HepG2 (cell line): Measurements from ENCODE around the gene ZNF511. TPM values are rescaled to one million over a fixed set of nuclear protein-coding genes. Genes with fewer than 3 reads are reported as not detected.
A peak's percentile ranks its signal among the peaks of the same experiment; 100 is the strongest.

ENCODE experiments used
- ARHGAP35 ChIP-seq: sonication (generic); formaldehyde crosslinking; IDR thresholded peaks from 2 replicates; pipeline ENCODE4 v1.9.0; 2022; ENCODE audit warnings: mild to moderate bottlenecking, inconsistent platforms, moderate library complexity, missing genetic modification reagents, borderline replicate concordance
- FLYWCH1 ChIP-seq: sonication (generic); formaldehyde crosslinking; IDR thresholded peaks from 2 replicates; pipeline ENCODE4 v1.8.1; 2023; ENCODE audit warnings: mild to moderate bottlenecking, missing genetic modification reagents
- GZF1 ChIP-seq: sonication (generic); formaldehyde crosslinking; IDR thresholded peaks from 2 replicates; pipeline ENCODE4 v1.5.1; 2020; ENCODE audit warnings: mild to moderate bottlenecking, missing genetic modification reagents
- HNRNPK ChIP-seq: fragments of 200-400 bp; formaldehyde crosslinking; IDR thresholded peaks from 2 replicates; pipeline ENCODE4 v1.6.1; 2018; ENCODE audit warnings: low read length, low read depth, moderate library complexity, mild to moderate bottlenecking; ENCODE audit not compliant: poor library complexity, severe bottlenecking
- PLRG1 ChIP-seq: fragments of 450-650 bp; conservative IDR thresholded peaks from 2 replicates; pipeline ENCODE4 v1.6.1; 2016
- THAP11 ChIP-seq: IDR thresholded peaks from 2 replicates; pipeline ENCODE4 v1.6.1; 2016; ENCODE audit warnings: missing biosample characterization, missing genetic modification reagents
- ZFAT ChIP-seq: sonication (generic); formaldehyde crosslinking; conservative IDR thresholded peaks from 2 replicates; pipeline ENCODE4 v1.8.1; 2023; ENCODE audit warnings: missing genetic modification reagents, inconsistent platforms
- ZNF264 ChIP-seq: sonication (generic); formaldehyde crosslinking; IDR thresholded peaks from 2 replicates; pipeline ENCODE4 v1.4.0; 2020; ENCODE audit warnings: missing genetic modification reagents
- polyA plus RNA-seq, 8 experiments: library from polyadenylated mRNA; depleted of rRNA in 3 of 8; stranded (reverse) in 7 of 8; unstranded in 1 of 8; fragments of >200 nt; fragmentation: Illumina TruSeq in 4 of 8; extraction: Trizol in 4 of 8; gene quantifications; 2 replicates each; pipeline versions ENCODE4 v1.2.1 to v1.2.3, GENCODE V29; 2011 to 2016; ENCODE audit warnings: low read depth in 4 of 8, missing spikeins in 1 of 8, mixed read lengths in 1 of 8; ENCODE audit not compliant: insufficient read depth in 1 of 8
- total RNA-seq, 5 experiments: library from RNA; depleted of rRNA; stranded (reverse); fragments of >200 nt; fragmentation: Illumina TruSeq; extraction: Trizol; gene quantifications; 2 replicates each; pipeline ENCODE4 v1.2.3, GENCODE V29; 2016; ENCODE audit warnings: low read depth in 1 of 5
- TF ChIP-seq, protein P1 (sequence below): sonication (generic); formaldehyde crosslinking; IDR thresholded peaks from 2 replicates; pipeline ENCODE4; 2020; ENCODE audit warnings: missing genetic modification reagents, mild to moderate bottlenecking, borderline replicate concordance
- TF ChIP-seq, protein P2 (sequence below): sonication (generic); formaldehyde crosslinking; IDR thresholded peaks from 2 replicates; pipeline ENCODE4 v1.8.1; 2023; ENCODE audit warnings: mild to moderate bottlenecking, missing genetic modification reagents
- TF ChIP-seq, protein P3 (sequence below): sonication (generic); formaldehyde crosslinking; IDR thresholded peaks from 2 replicates; pipeline ENCODE4 v1.8.1; 2023; ENCODE audit warnings: mild to moderate bottlenecking, missing genetic modification reagents
- TF ChIP-seq, protein P4 (sequence below): sonication (generic); formaldehyde crosslinking; IDR thresholded peaks from 2 replicates; pipeline ENCODE4 v1.4.0; 2020; ENCODE audit warnings: mild to moderate bottlenecking, missing genetic modification reagents, borderline replicate concordance
- TF ChIP-seq, protein P5 (sequence below): sonication (generic); formaldehyde crosslinking; IDR thresholded peaks from 2 replicates; pipeline ENCODE4 v1.8.0; 2022; ENCODE audit warnings: missing genetic modification reagents, mild to moderate bottlenecking, moderate library complexity, borderline replicate concordance

Gene ZNF511
- total and polyA plus RNA-seq, 2 of the 13 experiments (the other 11 are each of a cell fraction or from before 2014, with no cell fraction given): 35.6 to 66.4 TPM

DNA sequence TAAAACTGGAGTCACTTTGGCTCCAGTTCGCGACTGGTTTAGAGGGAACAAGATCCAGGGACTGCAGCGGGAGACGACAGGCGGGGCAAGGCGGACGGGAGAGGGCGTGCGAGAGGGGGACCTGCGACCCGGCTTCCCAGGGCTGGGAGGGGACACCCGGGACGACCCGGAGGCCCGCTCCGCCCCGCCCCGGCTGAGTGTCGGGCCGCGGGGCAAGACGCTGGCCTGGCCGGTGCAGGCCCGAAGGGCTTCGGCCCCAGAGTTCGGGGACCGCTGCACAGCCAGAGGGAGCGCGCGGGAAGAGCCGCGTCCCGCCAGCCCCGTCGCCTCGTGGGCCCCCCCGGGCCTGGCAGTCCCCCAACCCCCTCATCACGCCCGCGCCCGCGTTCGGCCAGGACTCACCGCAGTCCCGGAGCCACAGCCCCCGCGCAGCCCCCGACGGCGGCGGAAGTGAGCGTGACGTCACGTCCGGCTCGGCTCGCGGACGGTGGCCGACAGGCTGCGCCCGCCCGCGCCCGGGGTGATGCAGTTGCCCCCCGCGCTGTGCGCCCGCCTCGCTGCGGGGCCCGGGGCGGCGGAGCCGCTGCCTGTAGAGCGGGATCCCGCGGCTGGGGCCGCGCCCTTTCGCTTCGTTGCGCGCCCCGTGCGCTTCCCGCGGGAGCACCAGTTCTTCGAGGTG, at the start of gene ZNF511, which contains the start of gene TUBGCP2 (continued):
- TF ChIP-seq, protein P1, sequence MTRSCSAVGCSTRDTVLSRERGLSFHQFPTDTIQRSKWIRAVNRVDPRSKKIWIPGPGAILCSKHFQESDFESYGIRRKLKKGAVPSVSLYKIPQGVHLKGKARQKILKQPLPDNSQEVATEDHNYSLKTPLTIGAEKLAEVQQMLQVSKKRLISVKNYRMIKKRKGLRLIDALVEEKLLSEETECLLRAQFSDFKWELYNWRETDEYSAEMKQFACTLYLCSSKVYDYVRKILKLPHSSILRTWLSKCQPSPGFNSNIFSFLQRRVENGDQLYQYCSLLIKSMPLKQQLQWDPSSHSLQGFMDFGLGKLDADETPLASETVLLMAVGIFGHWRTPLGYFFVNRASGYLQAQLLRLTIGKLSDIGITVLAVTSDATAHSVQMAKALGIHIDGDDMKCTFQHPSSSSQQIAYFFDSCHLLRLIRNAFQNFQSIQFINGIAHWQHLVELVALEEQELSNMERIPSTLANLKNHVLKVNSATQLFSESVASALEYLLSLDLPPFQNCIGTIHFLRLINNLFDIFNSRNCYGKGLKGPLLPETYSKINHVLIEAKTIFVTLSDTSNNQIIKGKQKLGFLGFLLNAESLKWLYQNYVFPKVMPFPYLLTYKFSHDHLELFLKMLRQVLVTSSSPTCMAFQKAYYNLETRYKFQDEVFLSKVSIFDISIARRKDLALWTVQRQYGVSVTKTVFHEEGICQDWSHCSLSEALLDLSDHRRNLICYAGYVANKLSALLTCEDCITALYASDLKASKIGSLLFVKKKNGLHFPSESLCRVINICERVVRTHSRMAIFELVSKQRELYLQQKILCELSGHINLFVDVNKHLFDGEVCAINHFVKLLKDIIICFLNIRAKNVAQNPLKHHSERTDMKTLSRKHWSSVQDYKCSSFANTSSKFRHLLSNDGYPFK (CRISPR knock-in tag): no peak
- TF ChIP-seq PLRG1: no peak
- no peak for TF ChIP-seq GZF1 (CRISPR knock-in tag)
- TF ChIP-seq THAP11 (CRISPR knock-in tag): peak; percentile 86
- no peak for TF ChIP-seq ZFAT (CRISPR knock-in tag)
- TF ChIP-seq, protein P2, sequence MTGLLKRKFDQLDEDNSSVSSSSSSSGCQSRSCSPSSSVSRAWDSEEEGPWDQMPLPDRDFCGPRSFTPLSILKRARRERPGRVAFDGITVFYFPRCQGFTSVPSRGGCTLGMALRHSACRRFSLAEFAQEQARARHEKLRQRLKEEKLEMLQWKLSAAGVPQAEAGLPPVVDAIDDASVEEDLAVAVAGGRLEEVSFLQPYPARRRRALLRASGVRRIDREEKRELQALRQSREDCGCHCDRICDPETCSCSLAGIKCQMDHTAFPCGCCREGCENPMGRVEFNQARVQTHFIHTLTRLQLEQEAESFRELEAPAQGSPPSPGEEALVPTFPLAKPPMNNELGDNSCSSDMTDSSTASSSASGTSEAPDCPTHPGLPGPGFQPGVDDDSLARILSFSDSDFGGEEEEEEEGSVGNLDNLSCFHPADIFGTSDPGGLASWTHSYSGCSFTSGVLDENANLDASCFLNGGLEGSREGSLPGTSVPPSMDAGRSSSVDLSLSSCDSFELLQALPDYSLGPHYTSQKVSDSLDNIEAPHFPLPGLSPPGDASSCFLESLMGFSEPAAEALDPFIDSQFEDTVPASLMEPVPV: no peak
- TF ChIP-seq, protein P3, sequence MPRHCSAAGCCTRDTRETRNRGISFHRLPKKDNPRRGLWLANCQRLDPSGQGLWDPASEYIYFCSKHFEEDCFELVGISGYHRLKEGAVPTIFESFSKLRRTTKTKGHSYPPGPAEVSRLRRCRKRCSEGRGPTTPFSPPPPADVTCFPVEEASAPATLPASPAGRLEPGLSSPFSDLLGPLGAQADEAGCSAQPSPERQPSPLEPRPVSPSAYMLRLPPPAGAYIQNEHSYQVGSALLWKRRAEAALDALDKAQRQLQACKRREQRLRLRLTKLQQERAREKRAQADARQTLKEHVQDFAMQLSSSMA (CRISPR knock-in tag): 0 out of 2 replicates have a peak, but pooled peaks have one; percentile 4
- peak; percentile 69 for TF ChIP-seq HNRNPK
- TF ChIP-seq FLYWCH1 (CRISPR knock-in tag): 0 out of 2 replicates have a peak, but pooled peaks have one; percentile 77
- TF ChIP-seq ARHGAP35 (CRISPR knock-in tag): no peak
- TF ChIP-seq, protein P4, sequence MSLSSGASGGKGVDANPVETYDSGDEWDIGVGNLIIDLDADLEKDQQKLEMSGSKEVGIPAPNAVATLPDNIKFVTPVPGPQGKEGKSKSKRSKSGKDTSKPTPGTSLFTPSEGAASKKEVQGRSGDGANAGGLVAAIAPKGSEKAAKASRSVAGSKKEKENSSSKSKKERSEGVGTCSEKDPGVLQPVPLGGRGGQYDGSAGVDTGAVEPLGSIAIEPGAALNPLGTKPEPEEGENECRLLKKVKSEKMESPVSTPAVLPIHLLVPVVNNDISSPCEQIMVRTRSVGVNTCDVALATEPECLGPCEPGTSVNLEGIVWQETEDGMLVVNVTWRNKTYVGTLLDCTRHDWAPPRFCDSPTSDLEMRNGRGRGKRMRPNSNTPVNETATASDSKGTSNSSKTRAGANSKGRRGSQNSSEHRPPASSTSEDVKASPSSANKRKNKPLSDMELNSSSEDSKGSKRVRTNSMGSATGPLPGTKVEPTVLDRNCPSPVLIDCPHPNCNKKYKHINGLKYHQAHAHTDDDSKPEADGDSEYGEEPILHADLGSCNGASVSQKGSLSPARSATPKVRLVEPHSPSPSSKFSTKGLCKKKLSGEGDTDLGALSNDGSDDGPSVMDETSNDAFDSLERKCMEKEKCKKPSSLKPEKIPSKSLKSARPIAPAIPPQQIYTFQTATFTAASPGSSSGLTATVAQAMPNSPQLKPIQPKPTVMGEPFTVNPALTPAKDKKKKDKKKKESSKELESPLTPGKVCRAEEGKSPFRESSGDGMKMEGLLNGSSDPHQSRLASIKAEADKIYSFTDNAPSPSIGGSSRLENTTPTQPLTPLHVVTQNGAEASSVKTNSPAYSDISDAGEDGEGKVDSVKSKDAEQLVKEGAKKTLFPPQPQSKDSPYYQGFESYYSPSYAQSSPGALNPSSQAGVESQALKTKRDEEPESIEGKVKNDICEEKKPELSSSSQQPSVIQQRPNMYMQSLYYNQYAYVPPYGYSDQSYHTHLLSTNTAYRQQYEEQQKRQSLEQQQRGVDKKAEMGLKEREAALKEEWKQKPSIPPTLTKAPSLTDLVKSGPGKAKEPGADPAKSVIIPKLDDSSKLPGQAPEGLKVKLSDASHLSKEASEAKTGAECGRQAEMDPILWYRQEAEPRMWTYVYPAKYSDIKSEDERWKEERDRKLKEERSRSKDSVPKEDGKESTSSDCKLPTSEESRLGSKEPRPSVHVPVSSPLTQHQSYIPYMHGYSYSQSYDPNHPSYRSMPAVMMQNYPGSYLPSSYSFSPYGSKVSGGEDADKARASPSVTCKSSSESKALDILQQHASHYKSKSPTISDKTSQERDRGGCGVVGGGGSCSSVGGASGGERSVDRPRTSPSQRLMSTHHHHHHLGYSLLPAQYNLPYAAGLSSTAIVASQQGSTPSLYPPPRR: no peak
- TF ChIP-seq, protein P5, sequence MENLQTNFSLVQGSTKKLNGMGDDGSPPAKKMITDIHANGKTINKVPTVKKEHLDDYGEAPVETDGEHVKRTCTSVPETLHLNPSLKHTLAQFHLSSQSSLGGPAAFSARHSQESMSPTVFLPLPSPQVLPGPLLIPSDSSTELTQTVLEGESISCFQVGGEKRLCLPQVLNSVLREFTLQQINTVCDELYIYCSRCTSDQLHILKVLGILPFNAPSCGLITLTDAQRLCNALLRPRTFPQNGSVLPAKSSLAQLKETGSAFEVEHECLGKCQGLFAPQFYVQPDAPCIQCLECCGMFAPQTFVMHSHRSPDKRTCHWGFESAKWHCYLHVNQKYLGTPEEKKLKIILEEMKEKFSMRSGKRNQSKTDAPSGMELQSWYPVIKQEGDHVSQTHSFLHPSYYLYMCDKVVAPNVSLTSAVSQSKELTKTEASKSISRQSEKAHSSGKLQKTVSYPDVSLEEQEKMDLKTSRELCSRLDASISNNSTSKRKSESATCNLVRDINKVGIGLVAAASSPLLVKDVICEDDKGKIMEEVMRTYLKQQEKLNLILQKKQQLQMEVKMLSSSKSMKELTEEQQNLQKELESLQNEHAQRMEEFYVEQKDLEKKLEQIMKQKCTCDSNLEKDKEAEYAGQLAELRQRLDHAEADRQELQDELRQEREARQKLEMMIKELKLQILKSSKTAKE (CRISPR knock-in tag): no peak
- TF ChIP-seq ZNF264: no peak
